Neural cell (in vitro differentiated cells): ENCODE data around the gene GGT1. TPM values are rescaled to one million over a fixed set of nuclear protein-coding genes. Genes with fewer than 3 reads are reported as not detected.

Experiments used
- H2AFZ ChIP-seq: fragments of 200-600, 300-800 bp; sonication (generic), shearing (Covaris generic); 2 replicates; pipeline ENCODE4 v1.6.0; 2014; ENCODE audit warnings: low read depth, mild to moderate bottlenecking, antibody characterized with exemption, low read length, moderate library complexity
- H3F3A ChIP-seq: fragments of 200-600 bp; shearing (Covaris generic); 2 replicates; pipeline ENCODE4 v1.6.1; 2016; ENCODE audit warnings: mild to moderate bottlenecking, moderate library complexity, mixed read lengths, antibody characterized with exemption, low read length; ENCODE audit not compliant: insufficient read depth, poor library complexity, severe bottlenecking
- H3K27ac ChIP-seq: fragments of 200-600, 300-800 bp; sonication (generic), shearing (Covaris generic); 2 replicates; pipeline ENCODE4 v1.5.1; 2014; ENCODE audit warnings: mild to moderate bottlenecking, low read length, moderate library complexity
- H3K27me3 ChIP-seq: fragments of 300-800, 200-600 bp; sonication (generic), shearing (Covaris generic); 2 replicates; pipeline ENCODE4 v1.6.0; 2014; ENCODE audit warnings: mild to moderate bottlenecking, low read depth, low read length, moderate library complexity; ENCODE audit not compliant: insufficient read depth
- H3K36me3 ChIP-seq: fragments of 300-800, 200-600 bp; sonication (generic), shearing (Covaris generic); 2 replicates; pipeline ENCODE4 v1.5.1; 2014; ENCODE audit warnings: mild to moderate bottlenecking, antibody characterized with exemption, low read length, moderate library complexity; ENCODE audit not compliant: insufficient read depth
- H3K4me2 ChIP-seq: fragments of 300-800, 200-600 bp; sonication (generic), shearing (Covaris generic); 2 replicates; pipeline ENCODE4 v1.6.0; 2014; ENCODE audit warnings: mild to moderate bottlenecking, low read length
- H3K4me3 ChIP-seq: fragments of 300-800, 200-600 bp; sonication (generic), shearing (Covaris generic); 2 replicates; pipeline ENCODE4 v1.5.1; 2014; ENCODE audit warnings: mild to moderate bottlenecking, low read length, moderate library complexity
- H3K79me2 ChIP-seq: fragments of 200-600 bp; shearing (Covaris generic); replicated peaks from 2 replicates; pipeline ENCODE4 v1.6.0; 2014; ENCODE audit warnings: mild to moderate bottlenecking, low read length, moderate library complexity; ENCODE audit not compliant: insufficient read depth
- H3K9ac ChIP-seq: fragments of 300-800, 200-600 bp; sonication (generic), shearing (Covaris generic); 2 replicates; pipeline ENCODE4 v1.6.1; 2016; ENCODE audit warnings: mild to moderate bottlenecking, low read length, mixed read lengths
- H3K9me2 ChIP-seq: fragments of 200-600 bp; shearing (Covaris generic); 2 replicates; pipeline ENCODE4 v1.6.1; 2016; ENCODE audit warnings: mild to moderate bottlenecking, low read length, mixed read lengths; ENCODE audit not compliant: insufficient read depth
- H3K9me3 ChIP-seq: fragments of 200-600, 300-800 bp; sonication (generic), shearing (Covaris generic); 2 replicates; pipeline ENCODE4 v1.6.1; 2016; ENCODE audit warnings: mild to moderate bottlenecking, mixed run types, low read length, moderate library complexity, mixed read lengths
- H4K20me1 ChIP-seq: fragments of 200-600 bp; shearing (Covaris generic); 2 replicates; pipeline ENCODE4 v1.6.1; 2016; ENCODE audit warnings: mild to moderate bottlenecking, mixed run types; ENCODE audit not compliant: insufficient read depth
- EP300 ChIP-seq: fragments of 450-650 bp; conservative IDR thresholded peaks from 2 replicates; pipeline ENCODE4 v1.6.1; 2014; ENCODE audit warnings: antibody characterized with exemption, mild to moderate bottlenecking, moderate library complexity; ENCODE audit not compliant: poor library complexity, severe bottlenecking
- EZH2 ChIP-seq: fragments of 200-600, 300-800 bp; shearing (Covaris generic), sonication (generic); IDR thresholded peaks from 2 replicates; pipeline ENCODE4 v1.6.1; 2014; ENCODE audit warnings: antibody characterized with exemption, low read length, borderline replicate concordance, mild to moderate bottlenecking; ENCODE audit not compliant: insufficient read depth, poor library complexity, severe bottlenecking
- MXI1 ChIP-seq: fragments of 450-650 bp; conservative IDR thresholded peaks from 2 replicates; pipeline ENCODE4 v1.6.1; 2014; ENCODE audit warnings: antibody characterized with exemption, mild to moderate bottlenecking; ENCODE audit not compliant: poor library complexity, severe bottlenecking
- POLR2AphosphoS5 ChIP-seq: IDR thresholded peaks from 2 replicates; pipeline ENCODE4 v1.6.1; 2012
- RAD21 ChIP-seq: fragments of 450-650 bp; conservative IDR thresholded peaks from 2 replicates; pipeline ENCODE4 v1.6.1; 2014; ENCODE audit warnings: antibody characterized with exemption, mild to moderate bottlenecking, moderate library complexity
- SMC3 ChIP-seq: fragments of 450-650 bp; conservative IDR thresholded peaks from 2 replicates; pipeline ENCODE4 v1.6.1; 2014; ENCODE audit warnings: antibody characterized with exemption, mild to moderate bottlenecking, moderate library complexity; ENCODE audit not compliant: poor library complexity
- TAF1 ChIP-seq: IDR thresholded peaks from 2 replicates; pipeline ENCODE4 v1.6.1; 2012; ENCODE audit warnings: low read depth
- polyA plus RNA-seq: library from polyadenylated mRNA; depleted of rRNA; stranded (reverse); fragments of >200 nt; gene quantifications from 2 replicates; pipeline ENCODE4 v1.2.3, GENCODE V29; 2014
- TF ChIP-seq, protein P1 (sequence below): IDR thresholded peaks from 2 replicates; pipeline ENCODE4 v1.6.1; 2012; ENCODE audit warnings: borderline replicate concordance
- TF ChIP-seq, protein P2 (sequence below): fragments of 450-650 bp; IDR thresholded peaks from 2 replicates; pipeline ENCODE4 v1.5.1; 2014; ENCODE audit warnings: antibody characterized with exemption, mild to moderate bottlenecking, moderate library complexity; ENCODE audit not compliant: poor library complexity, severe bottlenecking

Gene GGT1
- polyA plus RNA-seq, 1 donor from 2014 or later, result 6.4 TPM

GRCh38 chr22:24567668-24568067 lies 35.3 kb upstream of the GGT1 start:
- peaks cover 22% of the 10 kb centered on the region for H3K79me2 ChIP-seq
- H4K20me1 ChIP-seq, result no peaks in the 10 kb centered on the region
- H3K4me3 ChIP-seq, result no peak overlapping the region

DNA sequence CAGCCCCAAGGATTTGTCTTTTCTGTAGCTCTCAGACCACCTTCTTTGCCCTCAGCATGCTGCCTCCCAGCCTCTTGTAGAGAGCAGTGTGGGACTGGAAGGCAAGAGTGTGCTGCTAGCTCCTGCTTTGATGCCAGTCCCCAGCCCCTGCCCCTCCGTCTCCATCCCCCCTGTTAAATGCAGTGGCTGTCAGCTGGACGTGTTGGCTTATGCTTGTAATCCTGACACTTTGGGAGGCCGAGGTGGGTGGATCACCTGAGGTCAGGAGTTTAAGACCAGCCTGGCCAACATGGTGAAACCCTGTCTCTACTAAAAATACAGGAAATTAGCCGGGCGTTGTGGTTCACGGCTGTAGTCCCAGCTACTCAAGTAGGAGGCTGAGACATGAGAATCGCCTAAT lies 31.7 kb upstream of the GGT1 start:
- no peak overlapping the region for H3K27ac ChIP-seq
- no peaks in the 10 kb centered on the region for H3K36me3 ChIP-seq
- H3K9ac ChIP-seq, result no peak overlapping the region
- no peak overlapping the region for H2AFZ ChIP-seq
- H3K4me3 ChIP-seq, result no peak overlapping the region
- TF ChIP-seq SMC3, result no peak
- TF ChIP-seq, protein P1, sequence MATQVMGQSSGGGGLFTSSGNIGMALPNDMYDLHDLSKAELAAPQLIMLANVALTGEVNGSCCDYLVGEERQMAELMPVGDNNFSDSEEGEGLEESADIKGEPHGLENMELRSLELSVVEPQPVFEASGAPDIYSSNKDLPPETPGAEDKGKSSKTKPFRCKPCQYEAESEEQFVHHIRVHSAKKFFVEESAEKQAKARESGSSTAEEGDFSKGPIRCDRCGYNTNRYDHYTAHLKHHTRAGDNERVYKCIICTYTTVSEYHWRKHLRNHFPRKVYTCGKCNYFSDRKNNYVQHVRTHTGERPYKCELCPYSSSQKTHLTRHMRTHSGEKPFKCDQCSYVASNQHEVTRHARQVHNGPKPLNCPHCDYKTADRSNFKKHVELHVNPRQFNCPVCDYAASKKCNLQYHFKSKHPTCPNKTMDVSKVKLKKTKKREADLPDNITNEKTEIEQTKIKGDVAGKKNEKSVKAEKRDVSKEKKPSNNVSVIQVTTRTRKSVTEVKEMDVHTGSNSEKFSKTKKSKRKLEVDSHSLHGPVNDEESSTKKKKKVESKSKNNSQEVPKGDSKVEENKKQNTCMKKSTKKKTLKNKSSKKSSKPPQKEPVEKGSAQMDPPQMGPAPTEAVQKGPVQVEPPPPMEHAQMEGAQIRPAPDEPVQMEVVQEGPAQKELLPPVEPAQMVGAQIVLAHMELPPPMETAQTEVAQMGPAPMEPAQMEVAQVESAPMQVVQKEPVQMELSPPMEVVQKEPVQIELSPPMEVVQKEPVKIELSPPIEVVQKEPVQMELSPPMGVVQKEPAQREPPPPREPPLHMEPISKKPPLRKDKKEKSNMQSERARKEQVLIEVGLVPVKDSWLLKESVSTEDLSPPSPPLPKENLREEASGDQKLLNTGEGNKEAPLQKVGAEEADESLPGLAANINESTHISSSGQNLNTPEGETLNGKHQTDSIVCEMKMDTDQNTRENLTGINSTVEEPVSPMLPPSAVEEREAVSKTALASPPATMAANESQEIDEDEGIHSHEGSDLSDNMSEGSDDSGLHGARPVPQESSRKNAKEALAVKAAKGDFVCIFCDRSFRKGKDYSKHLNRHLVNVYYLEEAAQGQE, result no peak
- no peak for TF ChIP-seq RAD21
- TF ChIP-seq MXI1, result no peak
- TF ChIP-seq EP300, result no peak
- TF ChIP-seq TAF1, result no peak
- TF ChIP-seq, protein P2, sequence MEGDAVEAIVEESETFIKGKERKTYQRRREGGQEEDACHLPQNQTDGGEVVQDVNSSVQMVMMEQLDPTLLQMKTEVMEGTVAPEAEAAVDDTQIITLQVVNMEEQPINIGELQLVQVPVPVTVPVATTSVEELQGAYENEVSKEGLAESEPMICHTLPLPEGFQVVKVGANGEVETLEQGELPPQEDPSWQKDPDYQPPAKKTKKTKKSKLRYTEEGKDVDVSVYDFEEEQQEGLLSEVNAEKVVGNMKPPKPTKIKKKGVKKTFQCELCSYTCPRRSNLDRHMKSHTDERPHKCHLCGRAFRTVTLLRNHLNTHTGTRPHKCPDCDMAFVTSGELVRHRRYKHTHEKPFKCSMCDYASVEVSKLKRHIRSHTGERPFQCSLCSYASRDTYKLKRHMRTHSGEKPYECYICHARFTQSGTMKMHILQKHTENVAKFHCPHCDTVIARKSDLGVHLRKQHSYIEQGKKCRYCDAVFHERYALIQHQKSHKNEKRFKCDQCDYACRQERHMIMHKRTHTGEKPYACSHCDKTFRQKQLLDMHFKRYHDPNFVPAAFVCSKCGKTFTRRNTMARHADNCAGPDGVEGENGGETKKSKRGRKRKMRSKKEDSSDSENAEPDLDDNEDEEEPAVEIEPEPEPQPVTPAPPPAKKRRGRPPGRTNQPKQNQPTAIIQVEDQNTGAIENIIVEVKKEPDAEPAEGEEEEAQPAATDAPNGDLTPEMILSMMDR, result no peak
- no peak for TF ChIP-seq EZH2
- TF ChIP-seq POLR2AphosphoS5, result no peak
- no peaks in the 10 kb centered on the region for H3K9me3 ChIP-seq
- H4K20me1 ChIP-seq, result no peaks in the 10 kb centered on the region
- H3F3A ChIP-seq, result no peaks in the 10 kb centered on the region
- no peak overlapping the region for H3K4me2 ChIP-seq
- peaks cover 6% of the 10 kb centered on the region for H3K79me2 ChIP-seq
- H3K9me2 ChIP-seq, result no peaks in the 10 kb centered on the region
- no peaks in the 10 kb centered on the region for H3K27me3 ChIP-seq

More at GRCh38 chr22:24567668-24568067, 35.3 kb upstream of the GGT1 start:
- Histone ChIP-seq H3F3A (no peaks in the 10 kb centered on the region), H3K4me2 (no peak overlapping the region), H3K9me2 (no peaks in the 10 kb centered on the region), H3K27me3 (no peaks in the 10 kb centered on the region), H3K9ac (no peak overlapping the region), H3K9me3 (no peaks in the 10 kb centered on the region), H3K27ac (no peak overlapping the region), H3K36me3 (no peaks in the 10 kb centered on the region), H2AFZ (no peak overlapping the region)
- no peak for TF ChIP-seq EZH2
- no peak for TF ChIP-seq EP300
- no peak for TF ChIP-seq POLR2AphosphoS5
- TF ChIP-seq, protein P2, result no peak
- TF ChIP-seq TAF1, result no peak
- TF ChIP-seq, protein P1, result no peak
- no peak for TF ChIP-seq RAD21
